Measurements from ENCODE around the gene BICRAL.

DNA sequence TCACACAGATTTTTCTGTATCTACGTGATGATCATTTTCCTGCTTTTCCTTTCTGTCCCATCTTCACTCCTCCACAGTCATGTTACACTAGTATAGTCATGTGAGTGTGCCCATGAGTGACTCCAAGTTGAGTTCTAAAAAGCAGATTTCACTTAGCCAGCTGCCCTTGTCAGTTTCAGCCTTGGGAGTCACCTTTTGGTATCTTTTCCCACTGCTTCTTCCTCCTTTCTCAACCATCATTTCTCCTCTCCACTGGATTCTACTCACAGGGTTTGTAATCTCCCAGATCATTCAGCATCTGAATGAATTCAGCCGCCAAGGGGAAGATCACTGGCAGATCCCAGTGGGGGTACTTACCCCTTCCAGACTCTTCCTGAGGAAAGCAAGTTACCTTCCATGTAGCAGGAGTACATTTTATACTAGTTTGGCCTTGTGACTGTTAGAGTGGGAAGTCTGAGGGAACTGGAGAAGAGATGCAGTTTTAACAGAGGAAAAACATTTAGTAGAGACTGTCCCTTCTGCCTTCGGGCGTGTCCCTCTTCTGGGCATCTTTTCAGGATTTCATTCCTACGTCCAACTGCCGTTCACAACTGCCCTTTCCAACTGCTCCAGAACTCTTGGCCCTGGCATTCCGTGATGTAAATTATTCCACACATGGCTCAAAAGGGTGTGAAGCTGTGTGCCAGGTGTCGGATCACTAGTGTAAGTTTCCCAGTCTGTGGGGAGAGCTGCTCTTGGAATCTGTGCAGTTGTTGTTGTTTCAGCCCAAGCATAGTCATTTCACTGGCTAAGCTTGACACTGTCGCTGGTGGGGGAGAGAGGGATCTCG, 38.9 kb downstream of the BICRAL start:
- TF ChIP-seq, protein P1, sequence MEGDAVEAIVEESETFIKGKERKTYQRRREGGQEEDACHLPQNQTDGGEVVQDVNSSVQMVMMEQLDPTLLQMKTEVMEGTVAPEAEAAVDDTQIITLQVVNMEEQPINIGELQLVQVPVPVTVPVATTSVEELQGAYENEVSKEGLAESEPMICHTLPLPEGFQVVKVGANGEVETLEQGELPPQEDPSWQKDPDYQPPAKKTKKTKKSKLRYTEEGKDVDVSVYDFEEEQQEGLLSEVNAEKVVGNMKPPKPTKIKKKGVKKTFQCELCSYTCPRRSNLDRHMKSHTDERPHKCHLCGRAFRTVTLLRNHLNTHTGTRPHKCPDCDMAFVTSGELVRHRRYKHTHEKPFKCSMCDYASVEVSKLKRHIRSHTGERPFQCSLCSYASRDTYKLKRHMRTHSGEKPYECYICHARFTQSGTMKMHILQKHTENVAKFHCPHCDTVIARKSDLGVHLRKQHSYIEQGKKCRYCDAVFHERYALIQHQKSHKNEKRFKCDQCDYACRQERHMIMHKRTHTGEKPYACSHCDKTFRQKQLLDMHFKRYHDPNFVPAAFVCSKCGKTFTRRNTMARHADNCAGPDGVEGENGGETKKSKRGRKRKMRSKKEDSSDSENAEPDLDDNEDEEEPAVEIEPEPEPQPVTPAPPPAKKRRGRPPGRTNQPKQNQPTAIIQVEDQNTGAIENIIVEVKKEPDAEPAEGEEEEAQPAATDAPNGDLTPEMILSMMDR (conservative IDR thresholded peaks at IDR 0.05; ENCODE audit: low read depth, low read length): no peak
- TF ChIP-seq BHLHE40 (IDR thresholded peaks at IDR 0.05; ENCODE audit: low read depth, low read length) (no peak), RCOR1 (IDR thresholded peaks at IDR 0.05; ENCODE audit: insufficient replicate concordance, low read length) (no peak), SMC3 (IDR thresholded peaks at IDR 0.05; ENCODE audit: low read depth, low read length) (no peak), RFX5 (IDR thresholded peaks at IDR 0.05; ENCODE audit: low read depth, low read length) (no peak), POLR2A (IDR thresholded peaks at IDR 0.05; ENCODE audit: low read depth, low read length) (no peak), MXI1 (IDR thresholded peaks at IDR 0.05; ENCODE audit: borderline replicate concordance, low read depth, low read length) (no peak)
- TF ChIP-seq, protein P2, sequence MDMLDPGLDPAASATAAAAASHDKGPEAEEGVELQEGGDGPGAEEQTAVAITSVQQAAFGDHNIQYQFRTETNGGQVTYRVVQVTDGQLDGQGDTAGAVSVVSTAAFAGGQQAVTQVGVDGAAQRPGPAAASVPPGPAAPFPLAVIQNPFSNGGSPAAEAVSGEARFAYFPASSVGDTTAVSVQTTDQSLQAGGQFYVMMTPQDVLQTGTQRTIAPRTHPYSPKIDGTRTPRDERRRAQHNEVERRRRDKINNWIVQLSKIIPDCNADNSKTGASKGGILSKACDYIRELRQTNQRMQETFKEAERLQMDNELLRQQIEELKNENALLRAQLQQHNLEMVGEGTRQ (IDR thresholded peaks at IDR 0.05; ENCODE audit: low read depth, low read length): no peak
